ENCODE results near the gene CAPN5. TPM values are rescaled to one million over a fixed set of nuclear protein-coding genes. Genes with fewer than 3 reads are reported as not detected.
A peak's percentile ranks its signal among the peaks of the same experiment; 100 is the strongest.

Gene CAPN5
- total and polyA plus RNA-seq, 2 of the 13 experiments (the other 11 are each of a cell fraction or from before 2014, with no cell fraction given) = 0.27 to 1.2 TPM

DNA sequence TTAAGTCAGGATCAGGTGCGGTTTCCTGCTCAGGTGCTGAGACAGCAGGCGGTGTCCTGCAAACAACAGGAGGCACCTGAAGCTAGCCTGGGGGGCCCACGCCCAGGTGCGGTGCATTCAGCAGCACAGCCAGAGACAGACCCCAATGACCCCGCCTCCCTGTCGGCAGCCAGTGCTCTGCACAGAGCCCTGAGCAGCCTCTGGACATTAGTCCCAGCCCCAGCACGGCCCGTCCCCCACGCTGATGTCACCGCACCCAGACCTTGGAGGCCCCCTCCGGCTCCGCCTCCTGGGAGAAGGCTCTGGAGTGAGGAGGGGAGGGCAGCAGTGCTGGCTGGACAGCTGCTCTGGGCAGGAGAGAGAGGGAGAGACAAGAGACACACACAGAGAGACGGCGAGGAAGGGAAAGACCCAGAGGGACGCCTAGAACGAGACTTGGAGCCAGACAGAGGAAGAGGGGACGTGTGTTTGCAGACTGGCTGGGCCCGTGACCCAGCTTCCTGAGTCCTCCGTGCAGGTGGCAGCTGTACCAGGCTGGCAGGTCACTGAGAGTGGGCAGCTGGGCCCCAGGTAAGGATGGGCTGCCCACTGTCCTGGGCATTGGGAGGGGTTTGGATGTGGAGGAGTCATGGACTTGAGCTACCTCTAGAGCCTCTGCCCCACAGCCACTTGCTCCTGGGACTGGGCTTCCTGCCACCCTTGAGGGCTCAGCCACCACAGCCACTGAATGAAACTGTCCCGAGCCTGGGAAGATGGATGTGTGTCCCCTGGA is 61.3 kb downstream of the CAPN5 start, which contains the start of gene MYO7A (continued):
- TF ChIP-seq, protein P1, sequence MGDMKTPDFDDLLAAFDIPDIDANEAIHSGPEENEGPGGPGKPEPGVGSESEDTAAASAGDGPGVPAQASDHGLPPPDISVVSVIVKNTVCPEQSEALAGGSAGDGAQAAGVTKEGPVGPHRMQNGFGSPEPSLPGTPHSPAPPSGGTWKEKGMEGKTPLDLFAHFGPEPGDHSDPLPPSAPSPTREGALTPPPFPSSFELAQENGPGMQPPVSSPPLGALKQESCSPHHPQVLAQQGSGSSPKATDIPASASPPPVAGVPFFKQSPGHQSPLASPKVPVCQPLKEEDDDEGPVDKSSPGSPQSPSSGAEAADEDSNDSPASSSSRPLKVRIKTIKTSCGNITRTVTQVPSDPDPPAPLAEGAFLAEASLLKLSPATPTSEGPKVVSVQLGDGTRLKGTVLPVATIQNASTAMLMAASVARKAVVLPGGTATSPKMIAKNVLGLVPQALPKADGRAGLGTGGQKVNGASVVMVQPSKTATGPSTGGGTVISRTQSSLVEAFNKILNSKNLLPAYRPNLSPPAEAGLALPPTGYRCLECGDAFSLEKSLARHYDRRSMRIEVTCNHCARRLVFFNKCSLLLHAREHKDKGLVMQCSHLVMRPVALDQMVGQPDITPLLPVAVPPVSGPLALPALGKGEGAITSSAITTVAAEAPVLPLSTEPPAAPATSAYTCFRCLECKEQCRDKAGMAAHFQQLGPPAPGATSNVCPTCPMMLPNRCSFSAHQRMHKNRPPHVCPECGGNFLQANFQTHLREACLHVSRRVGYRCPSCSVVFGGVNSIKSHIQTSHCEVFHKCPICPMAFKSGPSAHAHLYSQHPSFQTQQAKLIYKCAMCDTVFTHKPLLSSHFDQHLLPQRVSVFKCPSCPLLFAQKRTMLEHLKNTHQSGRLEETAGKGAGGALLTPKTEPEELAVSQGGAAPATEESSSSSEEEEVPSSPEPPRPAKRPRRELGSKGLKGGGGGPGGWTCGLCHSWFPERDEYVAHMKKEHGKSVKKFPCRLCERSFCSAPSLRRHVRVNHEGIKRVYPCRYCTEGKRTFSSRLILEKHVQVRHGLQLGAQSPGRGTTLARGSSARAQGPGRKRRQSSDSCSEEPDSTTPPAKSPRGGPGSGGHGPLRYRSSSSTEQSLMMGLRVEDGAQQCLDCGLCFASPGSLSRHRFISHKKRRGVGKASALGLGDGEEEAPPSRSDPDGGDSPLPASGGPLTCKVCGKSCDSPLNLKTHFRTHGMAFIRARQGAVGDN (CRISPR knock-in tag; IDR thresholded peaks at IDR 0.05) = peak; percentile 93
- no peak for TF ChIP-seq NFE2L1 (CRISPR knock-in tag; IDR thresholded peaks at IDR 0.05; ENCODE audit: borderline replicate concordance)
- TF ChIP-seq, protein P2, sequence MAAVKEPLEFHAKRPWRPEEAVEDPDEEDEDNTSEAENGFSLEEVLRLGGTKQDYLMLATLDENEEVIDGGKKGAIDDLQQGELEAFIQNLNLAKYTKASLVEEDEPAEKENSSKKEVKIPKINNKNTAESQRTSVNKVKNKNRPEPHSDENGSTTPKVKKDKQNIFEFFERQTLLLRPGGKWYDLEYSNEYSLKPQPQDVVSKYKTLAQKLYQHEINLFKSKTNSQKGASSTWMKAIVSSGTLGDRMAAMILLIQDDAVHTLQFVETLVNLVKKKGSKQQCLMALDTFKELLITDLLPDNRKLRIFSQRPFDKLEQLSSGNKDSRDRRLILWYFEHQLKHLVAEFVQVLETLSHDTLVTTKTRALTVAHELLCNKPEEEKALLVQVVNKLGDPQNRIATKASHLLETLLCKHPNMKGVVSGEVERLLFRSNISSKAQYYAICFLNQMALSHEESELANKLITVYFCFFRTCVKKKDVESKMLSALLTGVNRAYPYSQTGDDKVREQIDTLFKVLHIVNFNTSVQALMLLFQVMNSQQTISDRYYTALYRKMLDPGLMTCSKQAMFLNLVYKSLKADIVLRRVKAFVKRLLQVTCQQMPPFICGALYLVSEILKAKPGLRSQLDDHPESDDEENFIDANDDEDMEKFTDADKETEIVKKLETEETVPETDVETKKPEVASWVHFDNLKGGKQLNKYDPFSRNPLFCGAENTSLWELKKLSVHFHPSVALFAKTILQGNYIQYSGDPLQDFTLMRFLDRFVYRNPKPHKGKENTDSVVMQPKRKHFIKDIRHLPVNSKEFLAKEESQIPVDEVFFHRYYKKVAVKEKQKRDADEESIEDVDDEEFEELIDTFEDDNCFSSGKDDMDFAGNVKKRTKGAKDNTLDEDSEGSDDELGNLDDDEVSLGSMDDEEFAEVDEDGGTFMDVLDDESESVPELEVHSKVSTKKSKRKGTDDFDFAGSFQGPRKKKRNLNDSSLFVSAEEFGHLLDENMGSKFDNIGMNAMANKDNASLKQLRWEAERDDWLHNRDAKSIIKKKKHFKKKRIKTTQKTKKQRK (IDR thresholded peaks at IDR 0.05; ENCODE audit: low read length) = no peak
- TF ChIP-seq POLR2A (IDR thresholded peaks at IDR 0.05; ENCODE audit: insufficient read depth in 1 of 2, low read depth in 2 of 2, low read length in 2 of 2) = peak; percentile 24 to 79; a peak in 2 of 4 replicates
- peak; percentile 51; the same call in 1 of the 2 replicates for TF ChIP-seq KAT8 (CRISPR knock-in tag; IDR thresholded peaks at IDR 0.05)
- TF ChIP-seq NFKBIZ (CRISPR knock-in tag; IDR thresholded peaks at IDR 0.05) = 0 out of 2 replicates have a peak, but pooled peaks have one; percentile 57
- no peak for TF ChIP-seq SOX13 (IDR thresholded peaks at IDR 0.05)
- peak in 1 of 2 experiments; percentile 54; a peak in 1 of 4 replicates for TF ChIP-seq SOX13 (CRISPR knock-in tag; conservative IDR thresholded peaks at IDR 0.05 in 1 of 2, IDR thresholded peaks at IDR 0.05 in 1 of 2)
- peak; percentile 31 for TF ChIP-seq FOXA3 (CRISPR knock-in tag; IDR thresholded peaks at IDR 0.05)
- no peak for TF ChIP-seq ZNF335 (CRISPR knock-in tag; IDR thresholded peaks at IDR 0.05)
- TF ChIP-seq POLR2AphosphoS5 (IDR thresholded peaks at IDR 0.05; ENCODE audit: low read depth, low read length) = peak; percentile 80
- no peak for TF ChIP-seq ZNF597 (CRISPR knock-in tag; IDR thresholded peaks at IDR 0.05)
- TF ChIP-seq ZNF674 (CRISPR knock-in tag; IDR thresholded peaks at IDR 0.05; ENCODE audit: low read depth) = 0 out of 2 replicates have a peak, but pooled peaks have one; percentile 77
- peak; percentile 66 for TF ChIP-seq SRSF1 (optimal IDR thresholded peaks at IDR 0.05; ENCODE audit: low read depth, low read length)
- no peak for TF ChIP-seq ZBED4 (CRISPR knock-in tag; IDR thresholded peaks at IDR 0.05; ENCODE audit: borderline replicate concordance)
- peak; percentile 77 for TF ChIP-seq IKZF4 (CRISPR knock-in tag; IDR thresholded peaks at IDR 0.05; ENCODE audit: borderline replicate concordance, low read depth, not compliant biosample characterization)

Measured in HepG2 (cell line).